HepG2 (cell line): ENCODE measurements around the gene EMILIN3. TPM values are rescaled to one million over a fixed set of nuclear protein-coding genes. Genes with fewer than 3 reads are reported as not detected.

Source experiments
- AKAP8 ChIP-seq: sonication (generic); formaldehyde crosslinking; IDR thresholded peaks from 2 replicates; pipeline ENCODE4 v1.5.1; 2020; ENCODE audit warnings: mild to moderate bottlenecking, missing genetic modification reagents
- ESRRA ChIP-seq: sonication (generic); formaldehyde crosslinking; IDR thresholded peaks from 2 replicates; pipeline ENCODE4 v1.5.1; 2020; ENCODE audit warnings: mild to moderate bottlenecking, low read depth, missing genetic modification reagents
- HDAC1 ChIP-seq: sonication (generic); formaldehyde crosslinking; IDR thresholded peaks from 2 replicates; pipeline ENCODE4 v1.5.1; 2020; ENCODE audit warnings: mild to moderate bottlenecking, missing genetic modification reagents
- HNF4G ChIP-seq, 2 experiments: sonication (generic) in 1 of 2; formaldehyde crosslinking in 1 of 2; IDR thresholded peaks; 2 replicates each; pipeline versions ENCODE4 v1.4.0 to v1.6.1; 2011 to 2020; ENCODE audit warnings: borderline replicate concordance in 2 of 2, low read depth in 2 of 2, mild to moderate bottlenecking in 2 of 2, low read length in 1 of 2, missing genetic modification reagents in 1 of 2, moderate library complexity in 1 of 2
- HOXD1 ChIP-seq: sonication (generic); formaldehyde crosslinking; IDR thresholded peaks from 2 replicates; pipeline ENCODE4 v1.5.0; 2020; ENCODE audit warnings: missing genetic modification reagents
- MXD1 ChIP-seq: sonication (generic); formaldehyde crosslinking; IDR thresholded peaks from 2 replicates; pipeline ENCODE4 v1.4.0; 2020; ENCODE audit warnings: mild to moderate bottlenecking, missing genetic modification reagents
- NFE2 ChIP-seq: sonication (generic); formaldehyde crosslinking; IDR thresholded peaks from 2 replicates; pipeline ENCODE4 v1.4.0; 2020; ENCODE audit warnings: missing genetic modification reagents
- ONECUT2 ChIP-seq: sonication (generic); formaldehyde crosslinking; IDR thresholded peaks from 2 replicates; pipeline ENCODE4 v1.4.0; 2020; ENCODE audit warnings: missing genetic modification reagents
- PBX3 ChIP-seq: sonication (generic); formaldehyde crosslinking; IDR thresholded peaks from 2 replicates; pipeline ENCODE4 v1.8.1; 2023; ENCODE audit warnings: missing genetic modification reagents, inconsistent platforms, borderline replicate concordance
- PCBP2 ChIP-seq: fragments of 200-400 bp; formaldehyde crosslinking; optimal IDR thresholded peaks from 2 replicates; pipeline ENCODE3; 2018; ENCODE audit warnings: low read length, low read depth; ENCODE audit not compliant: poor library complexity, severe bottlenecking
- RARA ChIP-seq: IDR thresholded peaks from 2 replicates; pipeline ENCODE4 v1.6.1; 2016; ENCODE audit warnings: missing genetic modification reagents, missing compliant biosample characterization
- SALL1 ChIP-seq: sonication (generic); formaldehyde crosslinking; IDR thresholded peaks from 2 replicates; pipeline ENCODE4 v1.8.0; 2022; ENCODE audit warnings: mild to moderate bottlenecking, missing genetic modification reagents
- SP5 ChIP-seq: IDR thresholded peaks from 2 replicates; pipeline ENCODE4 v1.6.1; 2016; ENCODE audit warnings: low read depth, borderline replicate concordance
- TFE3 ChIP-seq: IDR thresholded peaks from 2 replicates; pipeline ENCODE4 v1.6.1; 2016
- ZFYVE20 ChIP-seq: sonication (generic); formaldehyde crosslinking; IDR thresholded peaks from 2 replicates; pipeline ENCODE4 v1.8.0; 2023; ENCODE audit warnings: low read depth, mild to moderate bottlenecking, moderate library complexity, missing genetic modification reagents, borderline replicate concordance
- ZKSCAN5 ChIP-seq: sonication (generic); formaldehyde crosslinking; IDR thresholded peaks from 2 replicates; pipeline ENCODE4 v1.5.1; 2020; ENCODE audit warnings: mild to moderate bottlenecking, missing genetic modification reagents
- ZNF205 ChIP-seq: IDR thresholded peaks from 2 replicates; pipeline ENCODE4 v1.6.1; 2018; ENCODE audit warnings: missing biosample characterization, missing genetic modification reagents
- ZNF468 ChIP-seq: sonication (generic); formaldehyde crosslinking; IDR thresholded peaks from 2 replicates; pipeline ENCODE4 v1.8.0; 2022; ENCODE audit warnings: mild to moderate bottlenecking, moderate library complexity, missing genetic modification reagents
- ZNF660 ChIP-seq: sonication (generic); formaldehyde crosslinking; IDR thresholded peaks from 2 replicates; pipeline ENCODE4 v1.5.1; 2020; ENCODE audit warnings: mild to moderate bottlenecking, low read depth, missing genetic modification reagents, borderline replicate concordance
- ZNF788 ChIP-seq: sonication (generic); formaldehyde crosslinking; IDR thresholded peaks from 2 replicates; pipeline ENCODE4 v1.5.0; 2020; ENCODE audit warnings: mild to moderate bottlenecking, missing genetic modification reagents, borderline replicate concordance
- ZNF83 ChIP-seq: sonication (generic); formaldehyde crosslinking; IDR thresholded peaks from 2 replicates; pipeline ENCODE4 v1.4.0; 2020; ENCODE audit warnings: missing genetic modification reagents, mild to moderate bottlenecking, borderline replicate concordance
- polyA plus RNA-seq, 8 experiments: library from polyadenylated mRNA; depleted of rRNA in 3 of 8; stranded (reverse) in 7 of 8; unstranded in 1 of 8; fragments of >200 nt; fragmentation: Illumina TruSeq in 4 of 8; extraction: Trizol in 4 of 8; gene quantifications; 2 replicates each; pipeline versions ENCODE4 v1.2.1 to v1.2.3, GENCODE V29; 2011 to 2016; ENCODE audit warnings: low read depth in 4 of 8, missing spikeins in 1 of 8, mixed read lengths in 1 of 8; ENCODE audit not compliant: insufficient read depth in 1 of 8
- total RNA-seq, 5 experiments: library from RNA; depleted of rRNA; stranded (reverse); fragments of >200 nt; fragmentation: Illumina TruSeq; extraction: Trizol; gene quantifications; 2 replicates each; pipeline ENCODE4 v1.2.3, GENCODE V29; 2016; ENCODE audit warnings: low read depth in 1 of 5
- TF ChIP-seq, protein P1 (sequence below): sonication (generic); formaldehyde crosslinking; IDR thresholded peaks from 2 replicates; pipeline ENCODE4 v1.5.0; 2020; ENCODE audit warnings: missing genetic modification reagents, mild to moderate bottlenecking, borderline replicate concordance
- TF ChIP-seq, protein P2 (sequence below): sonication (generic); formaldehyde crosslinking; IDR thresholded peaks from 2 replicates; pipeline ENCODE4 v1.9.0; 2022; ENCODE audit warnings: low read depth, missing genetic modification reagents

Gene EMILIN3
- total and polyA plus RNA-seq, 2 of the 13 experiments (the other 11 are each of a cell fraction or from before 2014, with no cell fraction given) = 0.25 to 0.29 TPM

DNA sequence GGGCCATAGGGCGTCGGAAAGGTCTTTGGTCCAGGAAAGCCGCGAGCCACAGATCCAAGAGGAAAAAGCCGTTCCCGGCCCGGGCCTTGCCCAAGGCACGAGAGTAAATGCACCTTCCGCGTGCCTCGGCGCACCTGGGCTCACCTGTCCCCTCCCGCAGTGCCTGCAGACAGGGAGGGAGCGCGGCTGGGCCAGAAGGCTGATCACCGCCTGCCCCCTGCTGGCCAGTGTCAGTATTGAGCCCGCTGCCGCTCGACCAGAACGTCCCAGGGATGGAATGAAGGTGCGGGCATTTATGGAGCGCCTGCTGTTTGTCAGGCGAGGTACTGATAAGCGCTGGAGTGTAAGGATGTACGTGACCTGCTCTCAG, 26.7 kb downstream of the EMILIN3 start (continued):
- TF ChIP-seq, protein P1, sequence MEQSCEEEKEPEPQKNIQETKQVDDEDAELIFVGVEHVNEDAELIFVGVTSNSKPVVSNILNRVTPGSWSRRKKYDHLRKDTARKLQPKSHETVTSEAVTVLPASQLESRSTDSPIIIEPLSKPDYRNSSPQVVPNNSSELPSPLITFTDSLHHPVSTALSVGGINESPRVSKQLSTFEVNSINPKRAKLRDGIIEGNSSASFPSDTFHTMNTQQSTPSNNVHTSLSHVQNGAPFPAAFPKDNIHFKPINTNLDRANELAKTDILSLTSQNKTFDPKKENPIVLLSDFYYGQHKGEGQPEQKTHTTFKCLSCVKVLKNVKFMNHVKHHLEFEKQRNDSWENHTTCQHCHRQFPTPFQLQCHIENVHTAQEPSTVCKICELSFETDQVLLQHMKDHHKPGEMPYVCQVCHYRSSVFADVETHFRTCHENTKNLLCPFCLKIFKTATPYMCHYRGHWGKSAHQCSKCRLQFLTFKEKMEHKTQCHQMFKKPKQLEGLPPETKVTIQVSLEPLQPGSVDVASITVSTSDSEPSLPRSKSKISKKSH (CRISPR knock-in tag) = peak; percentile 83
- peak; percentile 66 for TF ChIP-seq HDAC1 (CRISPR knock-in tag)
- peak; percentile 55; the same call in 1 of the 2 replicates for TF ChIP-seq ESRRA (CRISPR knock-in tag)
- peak; percentile 10; the same call in 1 of the 2 replicates for TF ChIP-seq RARA (CRISPR knock-in tag)
- TF ChIP-seq SALL1 (CRISPR knock-in tag) = peak; percentile 83
- no peak for TF ChIP-seq PBX3 (CRISPR knock-in tag)
- peak; percentile 83; the same call in 1 of the 2 replicates for TF ChIP-seq ZNF83
- no peak for TF ChIP-seq ZKSCAN5 (CRISPR knock-in tag)
- TF ChIP-seq ZNF788 (CRISPR knock-in tag) = peak; percentile 77; the same call in 1 of the 2 replicates
- TF ChIP-seq, protein P2, sequence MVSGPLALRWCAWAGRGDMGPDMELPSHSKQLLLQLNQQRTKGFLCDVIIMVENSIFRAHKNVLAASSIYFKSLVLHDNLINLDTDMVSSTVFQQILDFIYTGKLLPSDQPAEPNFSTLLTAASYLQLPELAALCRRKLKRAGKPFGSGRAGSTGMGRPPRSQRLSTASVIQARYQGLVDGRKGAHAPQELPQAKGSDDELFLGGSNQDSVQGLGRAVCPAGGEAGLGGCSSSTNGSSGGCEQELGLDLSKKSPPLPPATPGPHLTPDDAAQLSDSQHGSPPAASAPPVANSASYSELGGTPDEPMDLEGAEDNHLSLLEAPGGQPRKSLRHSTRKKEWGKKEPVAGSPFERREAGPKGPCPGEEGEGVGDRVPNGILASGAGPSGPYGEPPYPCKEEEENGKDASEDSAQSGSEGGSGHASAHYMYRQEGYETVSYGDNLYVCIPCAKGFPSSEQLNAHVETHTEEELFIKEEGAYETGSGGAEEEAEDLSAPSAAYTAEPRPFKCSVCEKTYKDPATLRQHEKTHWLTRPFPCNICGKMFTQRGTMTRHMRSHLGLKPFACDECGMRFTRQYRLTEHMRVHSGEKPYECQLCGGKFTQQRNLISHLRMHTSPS (CRISPR knock-in tag) = no peak; the same call in 1 of the 2 replicates
- TF ChIP-seq NFE2 (CRISPR knock-in tag) = no peak
- TF ChIP-seq SP5 (CRISPR knock-in tag) = no peak
- no peak for TF ChIP-seq PCBP2
- peak; percentile 88 for TF ChIP-seq MXD1
- TF ChIP-seq ONECUT2 (CRISPR knock-in tag) = no peak
- peak; percentile 16; the same call in 1 of the 2 replicates for TF ChIP-seq ZNF205 (CRISPR knock-in tag)
- TF ChIP-seq HOXD1 = no peak; the same call in 1 of the 2 replicates
- no peak for TF ChIP-seq TFE3 (CRISPR knock-in tag)
- TF ChIP-seq ZNF660 (CRISPR knock-in tag) = no peak
- no peak for TF ChIP-seq HNF4G (IDR thresholded peaks at IDR 0.05; ENCODE audit: borderline replicate concordance, low read depth, low read length)
- peak; percentile 56; the same call in 1 of the 2 replicates for TF ChIP-seq HNF4G (CRISPR knock-in tag; IDR thresholded peaks at IDR 0.05; ENCODE audit: borderline replicate concordance, low read depth)
- peak; percentile 79; the same call in 1 of the 2 replicates for TF ChIP-seq AKAP8
- no peak for TF ChIP-seq ZFYVE20 (CRISPR knock-in tag)
- TF ChIP-seq ZNF468 (CRISPR knock-in tag) = no peak
